GM23248 (cell line): ENCODE data around the gene KRTAP20-2. TPM values are rescaled to one million over a fixed set of nuclear protein-coding genes. Genes with fewer than 3 reads are reported as not detected.

Experiments used
- DNase-seq: peaks from one replicate; pipeline ENCODE4 v3.0.0-alpha.2; 2015
- H2AFZ ChIP-seq: fragments of 200-600 bp; sonication (generic); 2 replicates; pipeline ENCODE4 v1.6.1; 2016; ENCODE audit warnings: antibody characterized with exemption
- H3F3A ChIP-seq: fragments of 200-600 bp; sonication (generic); 2 replicates; pipeline ENCODE4 v1.6.1; 2016; ENCODE audit warnings: mild to moderate bottlenecking, antibody characterized with exemption, mixed run types; ENCODE audit not compliant: insufficient read depth
- H3K27ac ChIP-seq: fragments of 200-600 bp; sonication (generic); 2 replicates; pipeline ENCODE4 v1.5.1; 2016; ENCODE audit warnings: mild to moderate bottlenecking
- H3K27me3 ChIP-seq: fragments of 200-600 bp; sonication (generic); replicated peaks from 2 replicates; pipeline ENCODE4 v1.6.1; 2016; ENCODE audit warnings: mild to moderate bottlenecking; ENCODE audit not compliant: insufficient read depth
- H3K36me3 ChIP-seq: fragments of 200-600 bp; sonication (generic); 2 replicates; pipeline ENCODE4 v1.6.1; 2016; ENCODE audit warnings: low read depth, mild to moderate bottlenecking
- H3K4me1 ChIP-seq: fragments of 200-600 bp; sonication (generic); 2 replicates; pipeline ENCODE4 v1.6.1; 2016; ENCODE audit warnings: mild to moderate bottlenecking; ENCODE audit not compliant: insufficient read depth
- H3K4me2 ChIP-seq: fragments of 200-600 bp; sonication (generic); one replicate; pipeline ENCODE4 v1.6.1; 2016; ENCODE audit warnings: mild to moderate bottlenecking; ENCODE audit not compliant: unreplicated experiment
- H3K4me3 ChIP-seq: fragments of 200-600 bp; sonication (generic); 2 replicates; pipeline ENCODE4 v1.5.1; 2016; ENCODE audit warnings: mild to moderate bottlenecking
- H3K79me2 ChIP-seq: fragments of 200-600 bp; sonication (generic); 2 replicates; pipeline ENCODE4 v1.6.1; 2016; ENCODE audit warnings: mild to moderate bottlenecking; ENCODE audit not compliant: insufficient read depth
- H3K9ac ChIP-seq: fragments of 200-600 bp; sonication (generic); 2 replicates; pipeline ENCODE4 v1.6.1; 2016; ENCODE audit warnings: mild to moderate bottlenecking
- H3K9me2 ChIP-seq: fragments of 200-600 bp; sonication (generic); 2 replicates; pipeline ENCODE4 v1.6.1; 2016; ENCODE audit warnings: mixed run types, mild to moderate bottlenecking, moderate library complexity; ENCODE audit not compliant: insufficient read depth
- H3K9me3 ChIP-seq: fragments of 200-600 bp; sonication (generic); one replicate; pipeline ENCODE4 v1.6.1; 2017; ENCODE audit warnings: low read depth
- H4K20me1 ChIP-seq: fragments of 200-600 bp; sonication (generic); 2 replicates; pipeline ENCODE4 v1.6.0; 2016; ENCODE audit not compliant: insufficient read depth
- EZH2 ChIP-seq: fragments of 200-600 bp; sonication (generic); IDR thresholded peaks from 2 replicates; pipeline ENCODE4 v1.6.1; 2018; ENCODE audit warnings: antibody characterized with exemption, mild to moderate bottlenecking; ENCODE audit not compliant: insufficient read depth, poor library complexity, severe bottlenecking
- EZH2phosphoT487 ChIP-seq: fragments of 200-600 bp; sonication (generic); IDR thresholded peaks from 2 replicates; pipeline ENCODE4 v1.6.1; 2018; ENCODE audit warnings: antibody characterized with exemption, moderate library complexity, mild to moderate bottlenecking, low read depth; ENCODE audit not compliant: insufficient read depth
- WGBS, 2 experiments: methylation state at CpG; one replicate each; pipeline ENCODE4 v1.1.6; 2015 to 2017; ENCODE audit warnings: low lambda C conversion rate in 2 of 2, low coverage in 1 of 2; ENCODE audit errors: missing lambda C conversion rate in 2 of 2; 5-methylcytosine and 5-hydroxymethylcytosine counted together
- in situ Hi-C: fragments of 300-500 bp; cut with MboI; formaldehyde crosslinking; loops from 2 replicates; pipeline ENCODE4 v1.15.0; 2020
- polyA plus RNA-seq: library from polyadenylated mRNA; unstranded; fragments of >200 nt; fragmentation: Nextera tagmentation; extraction: Ambion mirVana; gene quantifications from 2 replicates; pipeline ENCODE4 v1.2.1, GENCODE V29; 2016
- total RNA-seq: library from RNA; depleted of rRNA; stranded (reverse); fragments of >200 nt; shearing (Covaris generic); gene quantifications from 2 replicates; pipeline ENCODE4 v1.2.3, GENCODE V29; 2014

Gene KRTAP20-2
- total and polyA plus RNA-seq, 2 experiments from 2014 or later: not detected

DNA sequence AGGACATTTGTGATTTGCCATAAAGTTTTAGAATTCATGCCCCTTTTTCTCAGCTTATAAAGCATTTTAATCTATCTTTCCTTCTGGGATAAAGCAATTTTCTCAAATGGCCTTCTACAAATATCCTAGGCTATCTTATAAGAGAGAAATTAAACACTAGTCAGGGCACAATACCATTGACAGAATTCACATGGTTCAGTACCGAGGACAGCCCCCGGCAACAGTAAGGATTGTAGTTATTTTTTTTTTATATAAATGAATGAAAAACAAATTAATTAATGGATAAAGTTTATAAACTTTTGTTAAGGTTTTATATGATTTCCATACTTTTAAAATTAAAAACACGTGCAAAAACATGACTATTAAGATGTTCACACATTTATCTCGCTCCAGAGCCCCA, 6.9 kb upstream of the KRTAP20-2 start:
- Histone ChIP-seq H3K36me3 (no peaks in the 10 kb centered on the region), H3K27me3 (no peaks in the 10 kb centered on the region), H3K27ac (no peak overlapping the region), H3F3A (no peaks in the 10 kb centered on the region), H3K4me3 (no peak overlapping the region), H3K4me2 (no peak overlapping the region), H3K9me2 (no peaks in the 10 kb centered on the region), H4K20me1 (no peaks in the 10 kb centered on the region), H3K9ac (no peak overlapping the region), H3K9me3 (peaks cover 4% of the 10 kb centered on the region), H3K4me1 (no peaks in the 10 kb centered on the region), H3K79me2 (no peaks in the 10 kb centered on the region), H2AFZ (no peak overlapping the region)
- TF ChIP-seq EZH2phosphoT487 (no peak), EZH2 (no peak)
- 20 to 21% methylated on average over 4 of the region's 4 CpGs for WGBS, 2 experiments
- in situ Hi-C loops: no loop called here
- DNase-seq: no peak

DNA sequence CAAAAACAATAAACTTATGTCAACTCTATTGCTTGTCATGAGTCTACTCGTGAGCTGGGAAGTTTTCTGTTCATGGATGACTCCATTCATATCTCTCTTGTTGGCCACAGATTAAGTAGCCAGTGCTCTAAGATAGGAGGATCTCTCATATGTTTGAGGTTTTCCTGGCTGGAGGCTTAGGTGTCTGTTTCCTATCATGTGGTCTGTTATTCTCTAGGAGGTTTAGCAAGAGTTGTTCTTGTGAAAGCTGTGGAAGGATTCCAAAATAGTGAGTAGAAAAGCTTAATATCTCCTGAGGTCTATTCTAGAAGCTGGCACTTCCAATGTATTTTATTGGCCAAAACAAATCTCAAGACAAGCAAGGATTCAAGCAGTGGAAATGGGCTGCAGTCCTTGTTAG, 5.8 kb upstream of the KRTAP20-2 start:
- Histone ChIP-seq H3K27me3 (no peaks in the 10 kb centered on the region), H3K36me3 (no peaks in the 10 kb centered on the region), H3K9me3 (peaks cover 4% of the 10 kb centered on the region), H3K9me2 (no peaks in the 10 kb centered on the region), H3K4me1 (no peaks in the 10 kb centered on the region), H2AFZ (no peak overlapping the region), H3K9ac (no peak overlapping the region), H3K4me2 (no peak overlapping the region), H4K20me1 (no peaks in the 10 kb centered on the region), H3F3A (no peaks in the 10 kb centered on the region), H3K27ac (no peak overlapping the region), H3K4me3 (no peak overlapping the region), H3K79me2 (no peaks in the 10 kb centered on the region)
- in situ Hi-C loops: no loop called here
- 28 to 36% methylated on average over 1 of the region's 1 CpG for WGBS, 2 experiments
- DNase-seq: no peak
- TF ChIP-seq EZH2phosphoT487: no peak
- TF ChIP-seq EZH2: no peak

DNA sequence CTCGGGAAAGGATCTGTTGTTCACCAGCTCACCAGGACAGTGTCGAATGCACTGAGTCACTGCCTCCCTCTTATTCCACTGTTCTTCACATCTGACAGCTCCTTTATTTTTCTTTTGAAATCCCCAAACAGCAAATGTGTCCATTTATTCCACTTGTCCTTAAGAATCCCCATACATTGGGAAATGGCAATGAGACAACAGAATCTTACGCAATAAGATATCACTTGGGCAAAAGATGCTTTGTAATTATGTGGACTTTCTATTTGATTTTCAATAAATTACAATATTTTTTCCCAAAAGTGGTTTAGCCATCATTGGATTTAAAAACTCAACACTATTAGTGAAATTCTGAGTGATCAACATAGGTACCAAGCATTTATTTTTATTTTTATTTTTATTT, 3.7 kb downstream of the KRTAP20-2 start:
- Histone ChIP-seq H3K4me1 (no peaks in the 10 kb centered on the region), H3K4me3 (no peak overlapping the region), H3K4me2 (no peak overlapping the region), H3K36me3 (no peaks in the 10 kb centered on the region), H3K27ac (no peak overlapping the region), H4K20me1 (no peaks in the 10 kb centered on the region), H3K9me2 (no peaks in the 10 kb centered on the region), H3K27me3 (no peaks in the 10 kb centered on the region), H2AFZ (no peak overlapping the region), H3K79me2 (no peaks in the 10 kb centered on the region), H3F3A (no peaks in the 10 kb centered on the region), H3K9me3 (no peaks in the 10 kb centered on the region), H3K9ac (no peak overlapping the region)
- WGBS, 2 experiments: 40 to 44% methylated on average over 3 of the region's 3 CpGs
- no peak for DNase-seq
- in situ Hi-C loops: no loop called here
- no peak for TF ChIP-seq EZH2
- TF ChIP-seq EZH2phosphoT487: no peak

DNA sequence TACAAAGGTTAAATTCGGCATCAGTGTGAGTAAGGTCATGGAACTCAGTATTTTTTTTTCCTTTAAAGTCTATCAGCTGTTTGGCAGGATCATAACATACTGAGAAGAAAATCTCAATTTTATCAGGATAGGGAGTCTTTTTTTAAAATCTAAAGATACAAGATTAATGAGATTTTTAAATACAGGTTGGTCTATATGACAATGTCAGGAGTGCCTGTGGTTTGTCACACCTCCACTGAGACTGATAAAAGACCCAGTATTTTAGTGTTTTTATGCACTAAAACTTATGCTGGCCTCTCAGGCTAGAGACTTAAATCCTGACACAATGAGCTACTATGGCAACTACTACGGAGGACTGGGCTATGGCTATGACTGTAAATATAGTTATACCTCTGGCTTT, 7.6 kb downstream of the KRTAP20-2 start, which contains the start of gene KRTAP20-3:
Gene KRTAP20-3 (plus strand): TSS at position 301 of the 400 bp plus-strand sequence.
- no peak for DNase-seq
- no peak within 1 kb of the TSS for H3K4me3 ChIP-seq
- H3K27me3 ChIP-seq: no peaks in the 10 kb centered on the region
- no peak within 1 kb of the TSS for H3K4me2 ChIP-seq
- H3K9me2 ChIP-seq: no peaks in the 10 kb centered on the region
- 22 to 32% methylated on average over 2 of the region's 2 CpGs for WGBS, 2 experiments
- H3K4me1 ChIP-seq: no peaks in the 10 kb centered on the region
- TF ChIP-seq EZH2phosphoT487 (no peak), EZH2 (no peak)
- no peak within 1 kb of the TSS for H2AFZ ChIP-seq
- H3K36me3 ChIP-seq: no peaks in the 10 kb centered on the region
- no peak within 1 kb of the TSS for H3K27ac ChIP-seq
- H4K20me1 ChIP-seq: no peaks in the 10 kb centered on the region
- in situ Hi-C loops: no loop called here
- H3K79me2 ChIP-seq: no peaks in the 10 kb centered on the region
- no peaks in the 10 kb centered on the region for H3F3A ChIP-seq
- no peaks in the 10 kb centered on the region for H3K9me3 ChIP-seq
- no peak within 1 kb of the TSS for H3K9ac ChIP-seq

DNA sequence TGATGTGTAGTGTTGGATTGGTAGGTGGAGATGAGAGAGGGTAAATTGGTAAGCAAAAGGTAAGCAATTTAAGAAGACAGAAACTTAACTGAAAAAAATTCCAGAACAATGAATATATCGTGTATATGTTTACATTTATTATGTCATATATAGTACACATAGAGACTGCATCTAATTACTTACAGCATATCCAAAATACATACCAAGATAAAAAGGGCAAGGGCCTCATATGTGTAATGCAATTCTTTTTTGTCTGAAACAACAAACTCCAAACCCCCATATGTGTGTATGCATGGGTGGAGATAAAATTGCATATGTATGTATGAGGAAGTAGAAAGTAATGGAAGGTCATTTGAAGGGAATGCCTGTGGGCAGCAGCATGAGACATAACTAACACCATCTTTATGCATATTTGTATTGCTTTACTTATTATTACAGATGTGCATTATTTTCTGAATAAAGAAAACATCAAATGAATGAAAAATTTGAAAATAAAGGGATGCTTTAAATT, 12.0 kb downstream of the KRTAP20-2 start:
- Histone ChIP-seq H2AFZ (no peak overlapping the region), H3K27me3 (no peaks in the 10 kb centered on the region), H3K4me3 (no peak overlapping the region), H3K9ac (no peak overlapping the region), H4K20me1 (no peaks in the 10 kb centered on the region), H3K36me3 (no peaks in the 10 kb centered on the region), H3K9me3 (no peaks in the 10 kb centered on the region), H3K4me2 (no peak overlapping the region), H3F3A (no peaks in the 10 kb centered on the region), H3K9me2 (no peaks in the 10 kb centered on the region), H3K27ac (no peak overlapping the region), H3K4me1 (no peaks in the 10 kb centered on the region), H3K79me2 (no peaks in the 10 kb centered on the region)
- in situ Hi-C loops: no loop called here
- 18 to 25% methylated on average over 1 of the region's 1 CpG for WGBS, 2 experiments
- TF ChIP-seq EZH2phosphoT487 (no peak), EZH2 (no peak)
- DNase-seq: no peak
